Keratinocyte (primary cell): ENCODE data around the gene HNRNPLL. TPM values are rescaled to one million over a fixed set of nuclear protein-coding genes. Genes with fewer than 3 reads are reported as not detected.

Experiments used
- DNase-seq: peaks from one replicate; pipeline ENCODE4 v3.0.0-alpha.2; 2011; ENCODE audit warnings: low read depth, missing footprints, low spot score
- FAIRE-seq: peaks from 2 replicates; lab custom pipeline; 2011; peaks lifted over from hg19 to GRCh38; lab: Jason Lieb, UNC
- H2AFZ ChIP-seq: 2 replicates; pipeline ENCODE4 v1.6.0; 2012; ENCODE audit warnings: low read length, control low read depth, inconsistent platforms; ENCODE audit not compliant: control insufficient read depth
- H3K27ac ChIP-seq: 2 replicates; pipeline ENCODE4 v1.5.1; 2011; ENCODE audit warnings: low read length; ENCODE audit not compliant: control insufficient read depth, insufficient read depth
- H3K27me3 ChIP-seq: 3 replicates; pipeline ENCODE4 v1.6.0; 2011; ENCODE audit warnings: low read length; ENCODE audit not compliant: control insufficient read depth, insufficient read depth; ENCODE audit errors: extremely low read depth
- H3K36me3 ChIP-seq, 2 experiments: 2 replicates in 1 of 2; 3 replicates in 1 of 2; pipeline ENCODE4 v1.5.1; 2011; ENCODE audit warnings: low read length in 2 of 2, mild to moderate bottlenecking in 1 of 2; ENCODE audit not compliant: control insufficient read depth in 2 of 2, insufficient read depth in 2 of 2; ENCODE audit errors: extremely low read depth in 1 of 2
- H3K4me1 ChIP-seq: 3 replicates; pipeline ENCODE4 v1.5.1; 2011; ENCODE audit warnings: low read length; ENCODE audit not compliant: control insufficient read depth, insufficient read depth; ENCODE audit errors: extremely low read depth
- H3K4me2 ChIP-seq: 3 replicates; pipeline ENCODE4 v1.6.0; 2011; ENCODE audit warnings: low read depth, low read length; ENCODE audit not compliant: control insufficient read depth, insufficient read depth; ENCODE audit errors: extremely low read depth
- H3K4me3 ChIP-seq, 3 experiments: fragments of 200-600 bp in 1 of 3; sonication (generic) in 1 of 3; 2 replicates in 2 of 3; 3 replicates in 1 of 3; pipeline ENCODE4 v1.5.1; 2011 to 2016; ENCODE audit warnings: low read length in 3 of 3, mild to moderate bottlenecking in 3 of 3, control low read depth in 2 of 3, inconsistent platforms in 1 of 3, low read depth in 1 of 3, mixed read lengths in 1 of 3, mixed run types in 1 of 3, moderate library complexity in 1 of 3; ENCODE audit not compliant: control insufficient read depth in 2 of 3, insufficient read depth in 2 of 3; ENCODE audit errors: extremely low read depth in 1 of 3
- H3K79me2 ChIP-seq: 2 replicates; pipeline ENCODE4 v1.6.0; 2012; ENCODE audit warnings: low read length; ENCODE audit not compliant: control insufficient read depth, insufficient read depth
- H3K9ac ChIP-seq: 3 replicates; pipeline ENCODE4 v1.6.0; 2011; ENCODE audit warnings: low read length; ENCODE audit not compliant: control insufficient read depth, insufficient read depth; ENCODE audit errors: extremely low read depth
- H3K9me1 ChIP-seq: 3 replicates; pipeline ENCODE4 v1.6.0; 2011; ENCODE audit warnings: low read length; ENCODE audit not compliant: control insufficient read depth, insufficient read depth; ENCODE audit errors: extremely low read depth
- H3K9me3 ChIP-seq: 2 replicates; pipeline ENCODE4 v1.5.1; 2012; ENCODE audit warnings: low read depth, low read length; ENCODE audit not compliant: control insufficient read depth
- H4K20me1 ChIP-seq: 3 replicates; pipeline ENCODE4 v1.6.0; 2011; ENCODE audit warnings: low read length; ENCODE audit not compliant: control insufficient read depth, insufficient read depth; ENCODE audit errors: extremely low read depth
- CTCF ChIP-seq, 3 experiments: IDR thresholded peaks in 1 of 3; conservative IDR thresholded peaks in 1 of 3; optimal IDR thresholded peaks in 1 of 3; 2 replicates in 2 of 3; 3 replicates in 1 of 3; pipeline versions ENCODE3 to v1.5.1; 2011; ENCODE audit warnings: low read length in 3 of 3, mild to moderate bottlenecking in 3 of 3, moderate library complexity in 2 of 3, control low read depth in 1 of 3, inconsistent platforms in 1 of 3; ENCODE audit not compliant: insufficient read depth in 2 of 3; ENCODE audit errors: extremely low read depth in 1 of 3
- EZH2 ChIP-seq: IDR thresholded peaks from one replicate; pipeline ENCODE4 v1.6.1; 2012; ENCODE audit warnings: inconsistent platforms, mild to moderate bottlenecking, low read length, moderate library complexity
- dilution Hi-C: fragments of 300-500 bp; cut with MboI; formaldehyde crosslinking; loops from one replicate; pipeline ENCODE4 v1.7.0; 2020; ENCODE audit warnings: low sequenced_read_pairs; ENCODE audit not compliant: extremely low pct_ligation_motif_present
- polyA plus RNA-seq, 5 experiments: library from polyadenylated mRNA; depleted of rRNA in 3 of 5; stranded (reverse) in 3 of 5; stranded (forward) in 1 of 5; unstranded in 1 of 5; fragments of >200 nt; gene quantifications; 1 replicate in 1 of 5; 2 replicates in 3 of 5; 3 replicates in 1 of 5; pipeline versions ENCODE4 v1.2.1 to v1.2.3, GENCODE V29; 2011 to 2012; ENCODE audit warnings: missing spikeins in 2 of 5, low read depth in 1 of 5, low replicate concordance in 1 of 5

Gene HNRNPLL
- polyA plus RNA-seq, 1 donor (not counting 4 experiments of a cell fraction or from before 2014, with no cell fraction given) = 53.8 TPM

GRCh38 chr2:38533757-38534545, 68.8 kb downstream of the HNRNPLL start:
- no peak overlapping the region for H3K4me2 ChIP-seq
- no peaks in the 10 kb centered on the region for H4K20me1 ChIP-seq
- H3K9me1 ChIP-seq = no peaks in the 10 kb centered on the region
- no peaks in the 10 kb centered on the region for H3K36me3 ChIP-seq
- TF ChIP-seq EZH2 (no peak), CTCF (optimal IDR thresholded peaks at IDR 0.05 in 1 of 3, IDR thresholded peaks at IDR 0.05 in 1 of 3, conservative IDR thresholded peaks at IDR 0.05 in 1 of 3; ENCODE audit: extremely low read depth in 1 of 3, insufficient read depth in 2 of 3, low read length in 3 of 3) (no peak)
- H3K4me1 ChIP-seq = peaks cover 3% of the 10 kb centered on the region
- DNase-seq (no peak), FAIRE-seq (no peak)
- dilution Hi-C loops = no loop called here
- no peak overlapping the region for H3K27ac ChIP-seq
- H3K9me3 ChIP-seq = no peaks in the 10 kb centered on the region
- no peaks in the 10 kb centered on the region for H3K79me2 ChIP-seq
- H3K4me3 ChIP-seq = no peak overlapping the region
- no peaks in the 10 kb centered on the region for H3K27me3 ChIP-seq
- no peak overlapping the region for H2AFZ ChIP-seq
- no peak overlapping the region for H3K9ac ChIP-seq

- dilution Hi-C loops = no loop called here
- no peaks in the 10 kb centered on the region for H3K36me3 ChIP-seq
- no peak overlapping the region for H3K4me2 ChIP-seq
- H3K9ac ChIP-seq = no peak overlapping the region
- no peak overlapping the region for H2AFZ ChIP-seq
- TF ChIP-seq CTCF (optimal IDR thresholded peaks at IDR 0.05 in 1 of 3, IDR thresholded peaks at IDR 0.05 in 1 of 3, conservative IDR thresholded peaks at IDR 0.05 in 1 of 3; ENCODE audit: extremely low read depth in 1 of 3, insufficient read depth in 2 of 3, low read length in 3 of 3) = no peak
- TF ChIP-seq EZH2 = no peak
- H3K79me2 ChIP-seq = no peaks in the 10 kb centered on the region
- H3K27ac ChIP-seq = no peak overlapping the region
- no peaks in the 10 kb centered on the region for H3K27me3 ChIP-seq
- H3K4me1 ChIP-seq = peaks cover 3% of the 10 kb centered on the region
- no peaks in the 10 kb centered on the region for H3K9me1 ChIP-seq
- no peak overlapping the region for H3K4me3 ChIP-seq
- DNase-seq = no peak
- H4K20me1 ChIP-seq = no peaks in the 10 kb centered on the region
- no peaks in the 10 kb centered on the region for H3K9me3 ChIP-seq
- FAIRE-seq = no peak
Observed at GRCh38 chr2:38533180-38533579, 69.5 kb downstream of the HNRNPLL start.
